Measurements from ENCODE around the gene BRME1.

Gene BRME1

DNA sequence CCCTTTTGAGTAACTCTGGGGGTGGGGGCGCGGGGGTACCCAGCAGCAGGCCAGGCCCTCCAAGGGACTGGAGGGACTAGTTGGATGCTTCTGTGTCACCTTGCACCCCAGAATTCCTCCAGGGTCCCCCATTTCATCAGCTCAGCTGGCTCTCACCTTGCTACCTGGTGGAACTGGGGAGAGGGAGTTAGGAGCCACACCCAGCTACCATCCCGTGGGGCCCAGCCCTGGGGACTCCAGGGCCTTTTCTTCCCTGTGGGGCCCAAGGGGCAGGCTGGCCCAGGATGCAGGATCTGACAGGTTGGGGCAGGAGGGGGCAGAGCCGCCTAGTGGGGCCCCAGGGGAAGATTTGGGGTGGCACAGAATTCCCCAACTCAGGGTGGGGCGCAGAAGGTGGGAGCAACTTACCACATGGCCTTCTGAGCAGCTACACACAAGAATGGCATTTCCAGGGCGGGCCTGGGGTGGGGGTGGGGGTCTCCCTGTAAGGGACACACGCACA, 61.7 kb downstream of the BRME1 start:
- no peak for DNase-seq (ENCODE audit: low read depth)

DNA sequence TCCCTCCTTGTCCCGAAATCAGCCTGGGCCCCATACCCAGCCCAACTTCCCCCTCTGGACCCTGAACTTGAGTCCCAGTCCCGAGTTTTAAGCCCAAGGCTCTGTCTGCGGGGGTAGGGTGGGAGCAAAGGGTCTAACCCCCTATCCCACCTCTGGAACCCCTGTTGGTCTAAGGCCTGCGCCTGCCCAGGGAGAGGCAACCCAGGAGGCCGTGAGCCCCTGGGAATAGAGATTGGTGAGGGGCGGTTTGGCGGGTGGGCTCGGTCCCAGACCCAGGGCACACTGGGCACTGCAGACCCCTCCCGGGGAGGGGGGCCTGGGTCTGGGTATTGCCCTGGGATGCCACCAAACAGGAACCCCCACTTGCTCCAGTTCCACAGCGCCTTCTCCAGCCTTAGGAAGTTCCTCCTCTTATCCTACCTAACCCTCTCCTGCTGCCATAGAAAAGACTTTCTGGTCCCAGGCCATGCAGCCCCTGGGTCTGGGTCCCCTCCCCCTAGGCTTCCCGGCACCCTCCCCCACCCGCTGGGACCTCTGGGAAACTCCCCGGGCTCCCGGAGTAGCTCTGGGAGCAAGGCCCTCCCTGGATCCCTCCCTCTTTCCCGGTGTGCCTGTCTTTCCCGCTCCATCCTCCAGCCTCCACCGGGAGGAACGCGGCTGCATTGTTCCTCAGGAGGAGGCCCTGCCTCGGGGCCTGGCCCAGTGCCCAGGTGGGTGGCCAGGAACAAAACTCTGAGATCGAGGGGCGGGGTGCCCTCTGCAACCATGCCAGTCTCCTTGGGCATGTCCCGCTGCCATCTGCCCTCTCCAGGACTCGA, 62.6 kb downstream of the BRME1 start:
- DNase-seq (ENCODE audit: low read depth): no peak

DNA sequence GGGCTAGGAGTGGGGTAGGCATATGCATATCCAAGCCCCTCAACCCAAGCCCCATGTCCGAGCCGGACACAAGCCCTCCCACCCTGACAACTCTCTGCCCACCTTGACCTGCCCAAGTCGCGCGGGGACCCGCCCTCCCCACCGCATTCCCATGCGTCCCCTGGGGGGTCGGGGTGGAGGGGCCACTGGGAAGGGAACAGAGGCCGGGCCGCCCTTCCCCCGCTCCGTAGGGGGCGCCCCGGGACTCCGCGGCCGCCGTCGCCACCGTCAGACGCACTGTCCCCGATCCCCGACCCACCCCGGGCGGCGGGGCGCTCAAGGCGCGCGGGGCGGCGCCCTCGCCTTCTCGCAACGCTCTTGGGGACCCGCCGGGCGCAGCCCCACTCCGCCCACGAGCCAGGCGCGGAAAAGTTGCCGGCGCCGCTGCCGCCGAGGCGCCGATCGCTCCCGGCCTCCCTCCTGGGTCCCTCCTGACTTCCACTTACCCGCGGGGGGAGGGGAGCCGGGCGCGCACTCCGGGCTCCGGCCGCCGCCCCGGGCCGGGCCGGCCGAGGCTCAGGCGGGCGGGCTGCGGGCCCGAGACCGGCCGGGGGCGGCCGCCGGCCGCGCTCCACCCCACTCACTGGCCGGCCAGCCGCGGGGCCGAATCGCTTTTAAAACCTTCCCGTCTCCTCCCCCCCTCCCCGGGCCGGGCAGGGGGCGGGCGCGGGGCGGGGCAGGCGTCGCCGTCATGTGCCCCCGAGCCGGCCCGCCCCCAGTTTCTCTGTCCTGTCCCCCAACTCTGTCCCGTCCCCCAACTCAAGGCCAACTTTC, 63.4 kb downstream of the BRME1 start:
- DNase-seq (ENCODE audit: low read depth): peak; percentile 59

DNA sequence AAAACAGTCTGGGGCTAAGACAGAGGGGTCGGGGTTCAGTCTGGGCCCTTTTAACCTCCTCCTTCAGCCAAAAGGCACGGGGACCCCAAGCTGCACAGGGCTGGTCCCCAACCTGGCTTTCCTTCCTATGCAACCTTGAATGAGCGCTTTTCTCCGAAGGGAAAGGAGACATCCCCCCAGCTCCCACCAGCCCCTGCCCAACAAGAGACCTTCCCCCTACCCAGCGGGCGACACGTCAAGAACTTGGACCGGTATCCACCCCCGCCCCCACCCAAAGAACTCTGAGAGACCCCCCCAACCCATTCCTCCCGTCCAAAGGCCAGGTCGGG, 64.0 kb downstream of the BRME1 start:
- no peak for DNase-seq (ENCODE audit: low read depth)

DNA sequence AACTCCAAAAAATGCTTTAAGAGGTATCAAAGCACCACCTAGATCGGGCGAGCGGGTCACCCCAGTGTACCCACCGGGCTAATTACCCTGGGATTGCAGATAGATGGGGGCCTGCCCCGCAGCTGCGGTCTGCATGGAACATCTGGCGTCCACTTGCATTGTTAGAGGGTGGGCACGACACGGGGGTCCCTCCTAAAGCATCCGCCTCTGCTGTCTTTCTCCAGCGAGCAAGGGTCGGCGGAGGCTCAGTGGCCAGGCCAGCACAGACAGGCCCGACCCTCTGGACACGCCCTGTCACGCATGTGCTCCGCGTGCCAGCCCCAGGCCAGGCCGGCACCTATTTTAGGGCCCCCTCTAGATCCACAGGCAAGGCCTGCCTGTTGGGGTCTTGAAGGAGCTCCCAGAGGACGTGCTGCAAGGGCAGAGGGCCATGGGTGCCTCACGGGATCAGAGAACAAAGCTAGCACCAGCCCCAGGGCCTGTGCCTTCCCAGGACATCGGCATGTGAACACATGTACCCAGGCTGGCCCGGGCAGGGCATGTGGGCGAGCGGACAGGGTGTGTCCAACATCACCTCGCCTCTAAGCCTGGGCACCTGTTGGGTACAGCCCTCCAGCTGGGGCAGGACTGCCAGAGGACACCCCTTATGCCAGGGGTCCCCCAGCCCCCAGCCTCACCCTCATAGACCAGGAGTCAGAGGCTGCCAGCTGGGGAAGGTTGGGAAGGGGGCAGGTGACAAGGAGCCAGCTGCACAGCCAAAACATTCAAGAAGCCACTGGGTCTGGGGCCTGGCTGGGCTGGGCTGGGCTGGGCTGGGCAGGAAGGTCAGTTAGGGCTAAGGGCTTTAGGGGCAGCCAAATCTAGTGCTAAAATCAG, 64.6 kb downstream of the BRME1 start:
- no peak for DNase-seq (ENCODE audit: low read depth)

DNA sequence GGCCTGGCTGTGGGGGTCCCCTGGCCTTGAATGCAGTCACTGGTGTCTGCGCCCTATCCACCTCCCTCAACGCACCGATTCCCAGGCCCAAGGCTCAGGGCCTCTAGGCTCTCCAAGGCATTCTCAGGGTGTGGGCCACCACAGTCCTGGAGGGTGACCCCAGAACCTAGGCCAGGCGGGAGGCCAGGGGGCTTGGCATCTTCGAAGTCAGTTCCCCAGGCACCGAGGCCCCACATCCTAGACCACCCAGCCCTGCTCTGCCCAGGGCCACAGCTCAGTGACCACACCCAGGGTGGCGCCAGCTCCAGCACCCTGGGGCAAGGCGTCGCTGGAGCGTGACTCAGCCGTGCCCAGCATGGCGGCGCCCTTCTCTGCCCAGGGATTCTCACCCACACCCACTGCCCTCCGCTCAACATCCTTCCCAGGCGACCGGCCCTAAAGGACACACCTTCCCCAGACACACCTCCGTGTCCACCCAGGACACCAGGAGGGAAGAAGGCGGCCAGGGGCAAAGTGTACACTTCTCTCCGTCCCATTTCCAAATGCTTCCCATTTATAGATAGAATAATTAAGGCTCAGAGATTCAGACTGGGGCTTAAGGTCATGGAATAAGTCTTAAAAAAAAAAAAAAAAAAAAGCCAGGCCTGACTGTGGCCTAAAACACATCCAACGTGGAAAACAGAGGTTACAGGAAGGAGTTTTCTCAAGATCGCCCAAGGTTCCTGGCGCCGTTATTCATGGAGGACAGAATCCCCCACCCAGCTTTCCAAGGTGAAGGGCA, 65.4 kb downstream of the BRME1 start:
- DNase-seq (ENCODE audit: low read depth): no peak

DNA sequence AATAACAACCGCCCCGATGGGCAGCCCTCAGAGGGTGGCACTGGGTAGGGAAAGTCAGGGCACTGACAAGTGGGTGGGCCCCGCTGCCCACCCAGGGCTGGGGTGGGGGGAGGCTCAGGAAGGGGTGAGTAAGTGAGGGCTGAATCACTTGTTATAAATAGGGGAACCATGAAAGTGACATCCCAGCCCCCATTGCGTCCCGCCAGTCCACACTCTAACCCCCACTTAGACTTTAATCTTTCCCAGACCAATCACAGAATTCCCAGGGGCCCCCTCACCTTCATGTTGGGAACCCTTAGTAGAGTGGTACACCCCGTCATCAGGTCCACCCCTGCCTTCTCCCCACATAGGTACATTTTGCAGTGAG, 66.0 kb downstream of the BRME1 start:
- peak; percentile 64 for DNase-seq (ENCODE audit: low read depth)

DNA sequence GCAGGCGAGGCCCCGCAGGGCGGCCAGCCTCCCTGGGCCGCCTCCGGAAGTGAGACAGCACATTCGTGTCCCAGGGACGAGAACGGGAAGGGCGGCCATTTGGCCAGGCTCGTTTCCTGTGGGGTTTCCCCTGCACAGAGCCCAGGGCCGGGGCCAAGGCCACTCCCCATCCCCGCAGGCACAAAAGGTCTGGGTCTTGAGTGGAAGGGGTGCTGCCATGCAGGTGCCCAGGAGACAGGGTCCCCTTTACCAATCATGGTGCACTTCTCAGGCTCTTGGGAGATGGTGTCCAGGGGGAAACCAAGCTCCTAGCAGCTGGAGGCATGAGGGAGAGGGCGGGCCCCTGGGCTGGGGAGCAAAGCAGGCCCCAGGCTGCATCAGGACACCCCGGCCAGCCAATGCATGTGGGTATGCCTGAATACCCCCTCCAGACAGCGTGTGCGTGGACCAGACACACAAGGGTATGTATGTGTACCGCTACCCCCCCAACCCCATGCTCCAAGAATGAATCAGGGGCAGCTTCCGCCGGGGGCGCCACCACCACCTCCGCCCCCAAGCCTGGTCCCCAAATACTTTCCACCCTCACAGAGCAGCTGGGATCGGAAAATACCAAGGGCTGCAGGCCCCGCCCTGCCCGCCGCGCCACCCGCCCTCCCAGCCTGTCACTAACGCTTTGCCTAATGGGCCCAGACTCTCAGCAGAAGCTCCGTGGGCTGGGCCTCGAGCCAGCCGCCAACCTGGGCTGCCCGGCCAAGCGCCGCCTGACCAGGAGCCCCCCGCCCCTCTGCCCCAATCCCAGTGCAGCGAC, 66.6 kb downstream of the BRME1 start:
- DNase-seq (ENCODE audit: low read depth): peak; percentile 83

DNA sequence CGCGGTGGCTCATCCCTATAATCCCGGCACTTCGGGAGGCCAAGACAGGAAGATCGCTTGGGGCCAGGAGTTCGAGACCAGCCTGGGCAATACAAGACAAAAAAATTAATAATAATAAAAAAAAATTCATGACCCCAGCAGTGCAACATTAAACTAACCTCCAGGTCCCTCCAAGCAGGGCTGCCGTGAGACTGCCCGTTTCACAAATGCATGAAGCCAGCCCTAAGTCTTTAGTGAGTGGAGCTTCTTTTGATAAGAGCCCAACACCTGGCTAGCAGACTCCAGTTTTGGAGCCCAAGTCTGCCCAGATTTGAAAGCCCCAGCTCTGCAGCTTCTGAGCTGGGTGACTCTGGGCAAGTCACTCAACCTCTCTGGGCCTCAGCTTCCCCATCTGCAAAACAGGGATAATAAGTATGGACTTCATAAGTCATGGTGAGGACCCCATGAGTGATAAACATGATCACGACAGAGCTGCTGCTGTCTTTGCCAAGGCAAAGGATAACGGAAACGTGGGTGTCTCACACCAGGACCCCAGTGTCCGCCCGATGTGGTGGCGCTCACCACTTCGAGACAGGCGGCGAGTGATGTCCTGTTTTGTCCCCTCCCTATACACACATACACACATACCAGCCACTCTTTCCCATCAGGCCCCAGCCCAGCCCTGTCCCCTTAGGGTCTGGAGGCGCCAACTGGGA, 67.3 kb downstream of the BRME1 start:
- DNase-seq (ENCODE audit: low read depth): no peak

DNA sequence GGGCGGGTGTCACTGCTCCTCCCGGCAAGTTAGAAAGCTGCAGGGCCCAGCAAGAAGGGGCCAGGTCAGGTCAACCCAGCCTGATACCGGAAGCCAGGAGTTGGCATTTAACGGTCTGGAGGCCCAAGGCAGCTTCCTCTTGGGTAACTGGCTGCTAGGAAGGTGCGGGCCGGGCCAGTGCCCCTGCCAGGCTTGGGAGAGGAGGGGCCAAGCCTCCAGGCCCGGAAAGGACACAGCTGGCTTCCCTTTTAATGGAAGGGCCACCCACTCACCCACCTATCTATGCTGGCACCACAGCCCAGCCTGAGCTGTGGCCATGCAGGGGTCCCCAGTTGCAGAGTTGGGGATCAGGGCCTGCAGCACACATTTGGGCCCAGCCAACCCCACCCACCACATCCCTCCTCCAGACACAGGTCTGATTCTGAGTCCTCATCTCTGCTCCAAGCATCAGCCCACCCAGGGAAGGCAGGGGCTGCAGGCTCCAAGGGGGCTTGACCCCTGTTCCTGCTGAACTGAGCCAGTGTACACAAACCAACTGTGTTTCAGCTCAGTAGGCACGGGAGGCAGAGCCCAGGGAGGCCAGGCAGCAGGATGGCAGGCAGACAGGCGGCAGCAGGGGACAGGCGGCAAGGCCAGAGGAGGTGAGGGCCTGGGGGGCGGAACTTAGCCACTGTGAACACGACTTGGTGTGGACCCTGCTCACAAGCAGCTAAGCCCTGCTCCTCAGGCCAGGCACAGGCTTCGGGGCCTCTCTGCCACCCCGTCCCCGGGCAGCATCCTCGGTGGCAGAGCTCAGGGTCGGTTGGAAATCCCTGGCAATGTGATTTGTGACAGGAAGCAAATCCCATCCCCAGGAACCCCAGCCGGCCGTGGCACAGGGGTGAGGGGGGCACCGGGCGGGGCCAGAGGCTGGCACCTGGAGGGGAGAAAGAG, 69.9 kb downstream of the BRME1 start:
- DNase-seq (ENCODE audit: low read depth): no peak

DNA sequence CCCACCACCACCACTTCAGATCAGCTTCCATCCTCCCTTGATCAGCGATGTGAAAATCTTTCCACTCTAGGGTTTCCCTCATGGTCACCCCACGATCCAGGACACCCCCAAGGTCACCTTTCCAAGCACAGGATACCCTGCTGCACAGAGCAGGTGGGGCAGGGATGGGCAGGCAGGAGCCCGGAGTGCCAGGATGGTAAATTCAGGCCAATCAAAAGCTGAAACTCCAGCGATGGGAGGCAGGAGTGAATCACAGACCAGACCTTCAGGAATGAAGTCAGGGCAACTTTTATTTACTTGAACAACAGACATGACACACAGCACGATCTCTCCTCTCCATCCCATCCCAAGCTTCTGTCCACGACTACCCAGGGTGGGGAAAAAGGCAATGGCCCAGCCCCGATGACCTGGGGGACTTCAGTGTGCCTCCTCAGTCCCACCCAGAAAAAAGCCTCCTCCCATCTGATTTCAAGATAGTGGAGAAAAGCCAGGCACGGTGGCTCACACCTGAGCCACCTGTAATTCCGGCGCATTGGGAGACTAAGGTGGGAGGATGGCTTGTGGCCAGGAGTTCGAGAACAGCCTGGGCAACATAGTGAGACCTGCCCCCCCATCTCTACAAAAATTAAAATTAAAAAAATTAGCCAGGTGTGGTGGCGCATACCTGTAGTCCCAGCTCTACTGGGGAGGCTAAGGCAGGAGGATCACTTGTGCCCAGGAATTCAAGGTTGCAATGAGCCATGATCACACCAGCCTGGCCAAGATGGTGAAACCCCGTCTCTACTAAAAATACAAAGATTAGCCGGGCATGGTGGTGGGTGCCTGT, 71.5 kb downstream of the BRME1 start:
- DNase-seq (ENCODE audit: low read depth): no peak

DNA sequence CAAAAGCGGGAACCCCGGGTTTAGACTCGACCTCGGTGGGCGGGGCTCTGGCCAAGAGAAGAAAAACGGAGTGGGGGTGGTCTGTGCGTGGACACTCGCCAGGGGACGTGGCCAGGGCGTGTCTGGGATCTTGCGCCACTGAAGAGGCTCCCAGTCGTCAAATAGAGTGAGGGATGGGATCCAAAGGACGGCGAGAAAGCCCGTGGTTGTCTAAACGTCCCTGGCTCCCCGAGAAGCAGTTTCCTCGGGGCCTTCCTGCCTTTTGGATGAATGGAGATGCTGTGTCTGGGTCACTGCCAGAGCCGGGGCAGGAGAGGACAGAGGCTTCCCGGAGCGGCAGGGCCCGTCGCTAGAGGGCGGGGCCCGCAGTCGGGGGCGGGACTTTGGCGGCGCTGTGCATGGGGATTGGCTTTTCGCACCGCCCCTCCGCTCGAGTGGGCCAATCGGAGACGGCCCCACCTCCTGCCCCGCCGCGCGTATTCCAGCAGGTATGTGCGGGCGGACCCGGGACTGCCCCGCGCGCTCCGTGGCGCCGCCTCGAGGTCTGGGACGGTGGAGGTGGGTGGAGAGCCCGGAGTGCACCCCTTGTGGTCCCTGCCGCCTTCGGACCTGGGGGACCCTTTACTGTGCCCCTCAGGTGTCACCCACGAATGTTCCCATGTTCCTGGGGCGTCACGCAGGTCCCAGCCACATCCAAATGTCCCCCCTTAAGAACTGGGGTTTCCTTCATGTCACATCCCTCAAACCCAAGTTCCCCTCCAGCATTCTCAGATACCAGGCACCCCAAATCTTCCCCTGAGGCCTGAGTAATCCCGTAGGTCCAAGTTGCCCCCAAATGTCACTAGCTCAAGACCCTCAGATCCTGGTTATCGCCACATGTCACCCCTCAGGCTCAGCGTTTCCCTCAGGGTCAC, 72.3 kb downstream of the BRME1 start:
- DNase-seq (ENCODE audit: low read depth): peak; percentile 84

All from activated gamma-delta T cell treated with anti-CD3 and anti-CD28 coated beads, Interleukin-2, amount 50 U/mL, for 16 hours (primary cell).